H1 (cell line): Measurements from ENCODE around the gene PIK3R5. TPM values are rescaled to one million over a fixed set of nuclear protein-coding genes. Genes with fewer than 3 reads are reported as not detected.

Source experiments
- ATF3 ChIP-seq: IDR thresholded peaks from 2 replicates; pipeline ENCODE4 v1.6.1; 2011; ENCODE audit warnings: low read depth, mild to moderate bottlenecking, low read length; ENCODE audit not compliant: insufficient read depth
- CTCF ChIP-seq, 3 experiments: IDR thresholded peaks; 1 replicate in 2 of 3; 2 replicates in 1 of 3; pipeline versions ENCODE4 v1.5.1 to v1.6.1; 2011; ENCODE audit warnings: low read length in 3 of 3, mild to moderate bottlenecking in 3 of 3, inconsistent platforms in 2 of 3, low read depth in 1 of 3, moderate library complexity in 1 of 3; ENCODE audit not compliant: insufficient read depth in 1 of 3; ENCODE audit errors: control extremely low read depth in 1 of 3
- HDAC2 ChIP-seq, 2 experiments: fragments of 300-600 bp in 1 of 2; sonication (generic) in 1 of 2; IDR thresholded peaks; 2 replicates each; pipeline ENCODE4 v1.6.1; 2011 to 2012; ENCODE audit warnings: low read depth in 2 of 2, low read length in 2 of 2, mild to moderate bottlenecking in 2 of 2, moderate library complexity in 2 of 2, borderline replicate concordance in 1 of 2, inconsistent platforms in 1 of 2
- JUN ChIP-seq: IDR thresholded peaks from 2 replicates; pipeline ENCODE4 v1.6.1; 2011; ENCODE audit warnings: low read depth, mild to moderate bottlenecking, improper control_type of control experiment, low read length
- KDM1A ChIP-seq: fragments of 200-600, 300-600 bp; sonication (generic); IDR thresholded peaks from 2 replicates; pipeline ENCODE4 v1.7.1; 2016; ENCODE audit warnings: mild to moderate bottlenecking, low read length, borderline replicate concordance
- MAFK ChIP-seq: IDR thresholded peaks from 2 replicates; pipeline ENCODE4 v1.6.1; 2012; ENCODE audit warnings: low read depth, mild to moderate bottlenecking, improper control_type of control experiment, low read length
- RAD21 ChIP-seq, 2 experiments: IDR thresholded peaks in 1 of 2; conservative IDR thresholded peaks in 1 of 2; 2 replicates each; pipeline ENCODE4 v1.6.1; 2011; ENCODE audit warnings: low read depth in 2 of 2, low read length in 2 of 2, improper control_type of control experiment in 1 of 2, inconsistent platforms in 1 of 2, mild to moderate bottlenecking in 1 of 2, moderate library complexity in 1 of 2
- RFX5 ChIP-seq: IDR thresholded peaks from 2 replicates; pipeline ENCODE4 v1.6.1; 2011; ENCODE audit warnings: low read depth, low read length, improper control_type of control experiment, borderline replicate concordance
- SUZ12 ChIP-seq: fragments of 200-600 bp; sonication (generic); IDR thresholded peaks from 2 replicates; pipeline ENCODE4 v1.6.1; 2012; ENCODE audit warnings: mild to moderate bottlenecking, inconsistent platforms, low read length, moderate library complexity, mixed read lengths
- YY1 ChIP-seq: IDR thresholded peaks from 2 replicates; pipeline ENCODE4 v1.6.1; 2011; ENCODE audit warnings: low read depth, mild to moderate bottlenecking, low read length
- polyA plus RNA-seq, 7 experiments: library from polyadenylated mRNA; depleted of rRNA in 3 of 7; stranded (reverse) in 5 of 7; unstranded in 2 of 7; fragments of >200 nt in 5 of 7; fragments of 200-250 nt in 2 of 7; gene quantifications; 1 replicate in 5 of 7; 2 replicates in 1 of 7; 4 replicates in 1 of 7; pipeline versions ENCODE4 v1.2.1 to v1.2.3, GENCODE V29; 2011 to 2013; ENCODE audit warnings: missing spikeins in 2 of 7, mixed read lengths in 2 of 7
- total RNA-seq: library from RNA; stranded (reverse); fragmentation: NEBNext Ultra II Directional; extraction: Animal tissue kit (Norgen Biotek cat#: 25700); gene quantifications from 2 replicates; pipeline ENCODE4 v1.2.1, GENCODE V29; 2021

Gene PIK3R5
- total and polyA plus RNA-seq, 2 of the 8 experiments (the other 6 are each of a cell fraction or from before 2014, with no cell fraction given) = 2.7 to 4.3 TPM

- no peak for TF ChIP-seq YY1
- 0 out of 4 replicates have a peak, but pooled peaks of 1 of the 2 experiments have one; percentile 1 for TF ChIP-seq RAD21 (IDR thresholded peaks at IDR 0.05 in 1 of 2, conservative IDR thresholded peaks at IDR 0.05 in 1 of 2; ENCODE audit: low read depth in 2 of 2, low read length in 2 of 2)
- TF ChIP-seq RFX5 = no peak
- no peak for TF ChIP-seq KDM1A
- TF ChIP-seq CTCF (IDR thresholded peaks at IDR 0.05; ENCODE audit: control extremely low read depth in 1 of 3, insufficient read depth in 1 of 3, low read depth in 1 of 3, low read length in 3 of 3) = peak; percentile 13 to 33 (median 22); a peak in 3 of 4 replicates
- peak; percentile 86 for TF ChIP-seq SUZ12
- TF ChIP-seq ATF3 = no peak
- TF ChIP-seq HDAC2 (IDR thresholded peaks at IDR 0.05; ENCODE audit: borderline replicate concordance in 1 of 2, low read depth in 2 of 2, low read length in 2 of 2) = no peak
- no peak for TF ChIP-seq JUN
- no peak for TF ChIP-seq MAFK
- TF ChIP-seq, all 59 proteins: peak for 7
Observed at GRCh38 chr17:9002606-9003354, 37.3 kb upstream of the PIK3R5 start (continued).
